Right lobe of liver (tissue), 6 donors: ENCODE data around the gene ZBED5. TPM values are rescaled to one million over a fixed set of nuclear protein-coding genes. Genes with fewer than 3 reads are reported as not detected.

Source experiments
- ATAC-seq, 4 donors: fragments of 200-7000 bp; cut with Tn5 transposase; one replicate each; pipeline ENCODE4 v1.9.1; 2020; ENCODE audit warnings: mild to moderate bottlenecking in 4 of 4, moderate library complexity in 4 of 4
- DNase-seq, 3 donors: peaks; one replicate each; pipeline ENCODE4 v3.0.0-alpha.2; 2020
- H3K27ac ChIP-seq, 3 donors: fragments of 200-600 bp; one replicate each; pipeline ENCODE4 v1.8.0; 2022
- H3K27me3 ChIP-seq, 2 donors: fragments of 200-600 bp; one replicate each; pipeline ENCODE4 v1.8.0; 2022
- H3K36me3 ChIP-seq, 4 donors: fragments of 200-600 bp; sonication (generic) in 1 of 4; one replicate each; pipeline versions ENCODE4 v1.5.1 to v1.8.0; 2017 to 2022; ENCODE audit warnings: control low read depth in 1 of 4
- H3K4me1 ChIP-seq, 4 donors: fragments of 200-600 bp; sonication (generic) in 1 of 4; one replicate each; pipeline versions ENCODE4 v1.5.1 to v1.8.0; 2017 to 2022; ENCODE audit warnings: control low read depth in 1 of 4
- H3K4me3 ChIP-seq, 3 donors: fragments of 200-600 bp; one replicate each; pipeline ENCODE4 v1.8.0; 2022
- H3K9me3 ChIP-seq, 4 donors: fragments of 200-600 bp; sonication (generic) in 1 of 4; one replicate each; pipeline versions ENCODE4 v1.5.1 to v1.8.0; 2017 to 2022; ENCODE audit warnings: control low read depth in 1 of 4
- CTCF ChIP-seq, 4 donors: fragments of 200-600 bp in 3 of 4; fragments of 450-650 bp in 1 of 4; IDR thresholded peaks; one replicate each; pipeline versions ENCODE4 v1.5.1 to v1.8.0; 2016 to 2022; ENCODE audit warnings: antibody characterized with exemption in 4 of 4, mild to moderate bottlenecking in 2 of 4
- POLR2A ChIP-seq: fragments of 450-650 bp; IDR thresholded peaks from one replicate; pipeline ENCODE4 v1.6.1; 2017; ENCODE audit warnings: antibody characterized with exemption, mild to moderate bottlenecking
- WGBS: methylation state at CpG from one replicate; pipeline ENCODE4 v1.1.6; 2018; ENCODE audit warnings: low coverage, low lambda C conversion rate; ENCODE audit not compliant: insufficient coverage; ENCODE audit errors: missing lambda C conversion rate; 5-methylcytosine and 5-hydroxymethylcytosine counted together
- intact Hi-C, 2 donors: fragments of 100-400 bp; cut with DNase I; formaldehyde crosslinking; loops; one replicate each; pipeline versions ENCODE4 v1.11.2 to v1.14.1; 2022
- total RNA-seq, 6 experiments: library from RNA; depleted of rRNA in 2 of 6; stranded (reverse); fragments of >200 nt in 2 of 6; fragmentation: NEBNext Ultra II Directional in 3 of 6; extraction: Animal tissue kit (Norgen Biotek cat#: 25700) in 3 of 6; gene quantifications; one replicate each; pipeline versions ENCODE4 v1.1.0 to v1.2.4, GENCODE V29; 2016 to 2023
- donor health status: DM: no; HTN: yes; CAD: no.
- donor health status: DM: no; HTN: no; CAD: no.
- donor health status: DM: no; HTN: no; CAD: no.
- donor health status: DM: no; HTN: yes; CAD: no.
- donor health status: DM: no; HTN: yes; CAD: no.

Gene ZBED5
- total RNA-seq, 6 experiments from 2014 or later: 7.0 to 11.7 (median 8.7) TPM

DNA sequence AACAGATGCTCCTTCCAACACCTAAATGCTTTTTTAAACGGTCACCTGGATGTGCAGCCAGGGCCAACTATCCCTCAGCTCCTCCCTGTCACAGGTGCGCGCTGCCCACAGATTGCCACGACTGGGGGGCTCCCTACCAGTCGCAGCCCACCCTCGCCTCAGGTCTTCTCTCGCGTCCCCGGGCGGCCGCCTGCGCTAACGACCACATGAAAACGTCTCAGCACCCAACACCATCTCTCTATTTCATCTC, 469 bp downstream of the ZBED5 start:
- WGBS: 0% methylated on average over 12 of the region's 14 CpGs
- ATAC-seq: peak in 2 of 4 donors; percentile 3 to 17
- intact Hi-C loops: no loop called here

DNA sequence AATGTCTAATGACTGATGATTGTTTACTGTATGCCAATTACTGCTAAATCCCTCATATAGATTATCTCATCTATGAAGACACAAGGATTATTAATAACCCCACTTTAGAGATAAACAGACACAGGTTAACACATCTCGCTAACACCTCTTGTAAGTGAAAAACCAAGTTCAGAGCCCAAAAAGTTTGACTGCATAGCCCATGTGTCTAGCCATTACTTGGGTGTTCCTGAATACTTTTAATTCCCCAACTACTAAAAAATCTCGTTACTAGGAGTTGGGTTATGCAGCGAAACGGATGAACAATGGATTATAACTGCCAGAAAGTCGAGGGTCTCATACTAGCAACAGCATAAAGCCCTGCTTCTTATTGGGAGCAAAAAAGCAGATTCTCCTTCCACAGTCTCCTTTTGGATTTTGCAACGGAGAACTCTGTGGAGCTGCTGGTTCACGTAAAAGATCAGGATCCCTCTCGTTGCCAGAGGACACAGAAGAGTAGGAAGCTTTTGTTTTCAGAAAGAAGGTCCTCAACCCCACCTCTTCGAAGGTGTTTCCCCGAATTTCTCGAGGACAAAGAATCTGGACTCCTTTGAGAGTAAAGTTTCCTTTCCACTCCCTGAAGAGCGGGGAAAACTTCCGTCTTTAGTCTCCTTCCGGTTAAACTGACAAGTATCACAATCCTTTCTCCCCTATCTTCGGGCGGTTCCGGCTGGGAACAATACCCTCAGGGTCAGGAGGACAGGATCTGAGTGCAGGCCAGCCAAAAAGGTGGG, 979 bp downstream of the ZBED5 start:
- DNase-seq (peak in 1 of 3 donors; percentile 53), ATAC-seq (peak; percentile 37 to 50 (median 39))
- H3K27me3 ChIP-seq: no peaks in the 10 kb centered on the region
- H3K4me3 ChIP-seq: peak overlapping the region; percentile 77 to 83 (median 78)
- TF ChIP-seq POLR2A (no peak), CTCF (IDR thresholded peaks at IDR 0.05) (no peak)
- H3K9me3 ChIP-seq: no peaks in the 10 kb centered on the region
- H3K4me1 ChIP-seq: peaks cover 0 to 17% (median 4%) of the 10 kb centered on the region in 4 donors
- 6% methylated on average over 16 of the region's 17 CpGs for WGBS
- intact Hi-C loops: no loop called here
- peak overlapping the region; percentile 82 to 97 (median 89) for H3K27ac ChIP-seq
- H3K36me3 ChIP-seq: peaks cover 0 to 27% (median 9%) of the 10 kb centered on the region in 4 donors

More for the DNA sequence above, 469 bp downstream of the ZBED5 start:
- H3K36me3 ChIP-seq: peaks cover 0 to 27% (median 9%) of the 10 kb centered on the region in 4 donors
- TF ChIP-seq CTCF (IDR thresholded peaks at IDR 0.05) (no peak), POLR2A (no peak)
- DNase-seq: peak in 2 of 3 donors; percentile 55 to 63
- H3K4me1 ChIP-seq: peaks cover 0 to 17% (median 4%) of the 10 kb centered on the region in 4 donors
- peak overlapping the region; percentile 77 to 83 (median 78) for H3K4me3 ChIP-seq
- H3K27me3 ChIP-seq: no peaks in the 10 kb centered on the region
- H3K9me3 ChIP-seq: no peaks in the 10 kb centered on the region
- H3K27ac ChIP-seq: peak overlapping the region; percentile 82 to 97 (median 89)

DNA sequence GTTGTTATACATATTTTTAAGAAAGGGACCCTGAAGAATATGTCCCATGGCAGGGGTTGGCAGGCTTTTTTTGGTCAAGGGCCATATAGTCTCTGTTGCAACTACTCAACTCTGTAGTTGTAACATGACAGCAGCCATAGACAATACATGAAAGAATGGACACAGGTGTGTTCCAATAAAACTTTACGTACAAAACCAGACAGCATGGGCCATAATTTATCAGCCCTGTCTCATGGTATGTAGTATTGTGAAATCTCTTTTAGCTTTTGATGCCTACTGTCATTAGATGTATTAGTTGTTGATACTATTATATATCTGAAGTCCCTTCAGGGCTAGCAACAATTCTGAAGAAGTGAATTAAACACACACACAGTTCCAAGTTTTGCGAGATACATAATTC, 2.6 kb downstream of the ZBED5 start:
- intact Hi-C loops: no loop called here
- no peak for TF ChIP-seq POLR2A
- no peak for TF ChIP-seq CTCF (IDR thresholded peaks at IDR 0.05)
- ATAC-seq: no peak
- H3K4me1 ChIP-seq: peaks cover 0 to 17% (median 4%) of the 10 kb centered on the region in 4 donors
- no peak overlapping the region for H3K27ac ChIP-seq
- H3K9me3 ChIP-seq: no peaks in the 10 kb centered on the region
- H3K36me3 ChIP-seq: peaks cover 0 to 27% (median 9%) of the 10 kb centered on the region in 4 donors
- H3K27me3 ChIP-seq: no peaks in the 10 kb centered on the region
- no peak for DNase-seq
- WGBS: 100% methylated on average over 2 of the region's 2 CpGs
- no peak overlapping the region for H3K4me3 ChIP-seq

- Histone ChIP-seq H3K4me3 (no peak overlapping the region), H3K27ac (no peak overlapping the region), H3K9me3 (no peaks in the 10 kb centered on the region), H3K4me1 (no peaks in the 10 kb centered on the region), H3K27me3 (no peaks in the 10 kb centered on the region), H3K36me3 (peaks cover 0 to 7% (median under 1%) of the 10 kb centered on the region in 4 donors)
- 88% methylated on average over 3 of the region's 3 CpGs for WGBS
- intact Hi-C loops: no loop called here
- ATAC-seq (no peak), DNase-seq (no peak)
- TF ChIP-seq CTCF (IDR thresholded peaks at IDR 0.05): no peak
- TF ChIP-seq POLR2A: no peak
Measured at GRCh38 chr11:10847960-10848860, 9.6 kb downstream of the ZBED5 start.
